ENCODE results near the gene TP53RK.

Gene TP53RK

GRCh38 chr20:46637427-46638133, 51.7 kb downstream of the TP53RK start:
- Histone ChIP-seq H3K27ac (ENCODE audit: low read depth, low read length) (no peak overlapping the region), H3K4me3 (ENCODE audit: low read depth, low read length) (no peak overlapping the region), H3K27me3 (ENCODE audit: control insufficient read depth, insufficient read depth, low read length) (no peaks in the 10 kb centered on the region), H3K9ac (ENCODE audit: low read length) (no peak overlapping the region), H3K36me3 (ENCODE audit: control insufficient read depth, insufficient read depth, low read length) (no peaks in the 10 kb centered on the region), H3K9me3 (ENCODE audit: control insufficient read depth, insufficient read depth, low read depth, low read length) (no peaks in the 10 kb centered on the region), H3K4me1 (ENCODE audit: control insufficient read depth, insufficient read depth, low read length) (peaks cover 7% of the 10 kb centered on the region)

GRCh38 chr20:46637020-46637419, 52.2 kb downstream of the TP53RK start:
- no peaks in the 10 kb centered on the region for H3K27me3 ChIP-seq (ENCODE audit: control insufficient read depth, insufficient read depth, low read length)
- no peak overlapping the region for H3K4me3 ChIP-seq (ENCODE audit: low read depth, low read length)
- H3K4me1 ChIP-seq (ENCODE audit: control insufficient read depth, insufficient read depth, low read length) = peaks cover 7% of the 10 kb centered on the region
- no peak overlapping the region for H3K9ac ChIP-seq (ENCODE audit: low read length)
- no peaks in the 10 kb centered on the region for H3K36me3 ChIP-seq (ENCODE audit: control insufficient read depth, insufficient read depth, low read length)
- H3K9me3 ChIP-seq (ENCODE audit: control insufficient read depth, insufficient read depth, low read depth, low read length) = no peaks in the 10 kb centered on the region
- H3K27ac ChIP-seq (ENCODE audit: low read depth, low read length) = no peak overlapping the region

GRCh38 chr20:46636514-46636913, 52.7 kb downstream of the TP53RK start:
- Histone ChIP-seq H3K4me3 (ENCODE audit: low read depth, low read length) (no peak overlapping the region), H3K36me3 (ENCODE audit: control insufficient read depth, insufficient read depth, low read length) (no peaks in the 10 kb centered on the region), H3K27ac (ENCODE audit: low read depth, low read length) (no peak overlapping the region), H3K4me1 (ENCODE audit: control insufficient read depth, insufficient read depth, low read length) (peaks cover 13% of the 10 kb centered on the region), H3K9me3 (ENCODE audit: control insufficient read depth, insufficient read depth, low read depth, low read length) (no peaks in the 10 kb centered on the region), H3K9ac (ENCODE audit: low read length) (no peak overlapping the region), H3K27me3 (ENCODE audit: control insufficient read depth, insufficient read depth, low read length) (no peaks in the 10 kb centered on the region)

GRCh38 chr20:46635514-46636136, 53.6 kb downstream of the TP53RK start:
- Histone ChIP-seq H3K27ac (ENCODE audit: low read depth, low read length) (no peak overlapping the region), H3K9me3 (ENCODE audit: control insufficient read depth, insufficient read depth, low read depth, low read length) (no peaks in the 10 kb centered on the region), H3K4me3 (ENCODE audit: low read depth, low read length) (no peak overlapping the region), H3K27me3 (ENCODE audit: control insufficient read depth, insufficient read depth, low read length) (no peaks in the 10 kb centered on the region), H3K9ac (ENCODE audit: low read length) (no peak overlapping the region), H3K36me3 (ENCODE audit: control insufficient read depth, insufficient read depth, low read length) (no peaks in the 10 kb centered on the region), H3K4me1 (ENCODE audit: control insufficient read depth, insufficient read depth, low read length) (peaks cover 18% of the 10 kb centered on the region)

GRCh38 chr20:46634528-46634927, 54.7 kb downstream of the TP53RK start:
- Histone ChIP-seq H3K27ac (ENCODE audit: low read depth, low read length) (no peak overlapping the region), H3K4me3 (ENCODE audit: low read depth, low read length) (no peak overlapping the region), H3K9ac (ENCODE audit: low read length) (no peak overlapping the region), H3K9me3 (ENCODE audit: control insufficient read depth, insufficient read depth, low read depth, low read length) (0 out of 2 replicates have a peak, but pooled peaks cover 4% of the 10 kb centered on the region), H3K4me1 (ENCODE audit: control insufficient read depth, insufficient read depth, low read length) (peaks cover 18% of the 10 kb centered on the region), H3K27me3 (ENCODE audit: control insufficient read depth, insufficient read depth, low read length) (no peaks in the 10 kb centered on the region), H3K36me3 (ENCODE audit: control insufficient read depth, insufficient read depth, low read length) (no peaks in the 10 kb centered on the region)
